Measurements from ENCODE around the gene RER1.

RER1 gene

GRCh38 chr1:2348346-2349325 lies 43.0 kb upstream of the RER1 start:
- WGBS, 2 experiments (ENCODE audit: insufficient coverage in 2 of 2) = 95 to 96% methylated on average over 56 to 59 of the region's 59 CpGs
- no peak overlapping the region for H3K4me3 ChIP-seq (ENCODE audit: extremely low read depth, insufficient read depth, low read length, poor library complexity, severe bottlenecking)
- H3K36me3 ChIP-seq (ENCODE audit: control insufficient read depth, insufficient read depth, low read length) = no peaks in the 10 kb centered on the region
- no peaks in the 10 kb centered on the region for H3K9me3 ChIP-seq (ENCODE audit: control insufficient read depth, low read length)
- no peaks in the 10 kb centered on the region for H3K4me1 ChIP-seq (ENCODE audit: control insufficient read depth, insufficient read depth, low read length, poor library complexity, severe bottlenecking)
- no peak overlapping the region for H3K27ac ChIP-seq (ENCODE audit: low read depth, low read length, severe bottlenecking)

GRCh38 chr1:2349806-2350205 lies 41.8 kb upstream of the RER1 start:
- Histone ChIP-seq H3K4me1 (ENCODE audit: control insufficient read depth, insufficient read depth, low read length, poor library complexity, severe bottlenecking) (peaks cover 1% of the 10 kb centered on the region), H3K27ac (ENCODE audit: low read depth, low read length, severe bottlenecking) (no peak overlapping the region), H3K36me3 (ENCODE audit: control insufficient read depth, insufficient read depth, low read length) (no peaks in the 10 kb centered on the region), H3K9me3 (ENCODE audit: control insufficient read depth, low read length) (no peaks in the 10 kb centered on the region), H3K4me3 (ENCODE audit: extremely low read depth, insufficient read depth, low read length, poor library complexity, severe bottlenecking) (no peak overlapping the region)
- 85 to 95% methylated on average over 7 of the region's 9 CpGs for WGBS, 2 experiments (ENCODE audit: insufficient coverage in 2 of 2)

- peaks cover 3% of the 10 kb centered on the region for H3K4me1 ChIP-seq (ENCODE audit: control insufficient read depth, insufficient read depth, low read length, poor library complexity, severe bottlenecking)
- no peaks in the 10 kb centered on the region for H3K36me3 ChIP-seq (ENCODE audit: control insufficient read depth, insufficient read depth, low read length)
- WGBS, 2 experiments (ENCODE audit: insufficient coverage in 2 of 2) = 88 to 96% methylated on average over 10 of the region's 10 CpGs
- H3K4me3 ChIP-seq (ENCODE audit: extremely low read depth, insufficient read depth, low read length, poor library complexity, severe bottlenecking) = no peak overlapping the region
- H3K27ac ChIP-seq (ENCODE audit: low read depth, low read length, severe bottlenecking) = no peak overlapping the region
- H3K9me3 ChIP-seq (ENCODE audit: control insufficient read depth, low read length) = no peaks in the 10 kb centered on the region
These were observed 41.1 kb upstream of the RER1 start for GRCh38 chr1:2350501-2350900.

GRCh38 chr1:2350911-2351655 lies 40.6 kb upstream of the RER1 start:
- no peak overlapping the region for H3K27ac ChIP-seq (ENCODE audit: low read depth, low read length, severe bottlenecking)
- H3K9me3 ChIP-seq (ENCODE audit: control insufficient read depth, low read length) = no peaks in the 10 kb centered on the region
- H3K4me1 ChIP-seq (ENCODE audit: control insufficient read depth, insufficient read depth, low read length, poor library complexity, severe bottlenecking) = peaks cover 3% of the 10 kb centered on the region
- WGBS, 2 experiments (ENCODE audit: insufficient coverage in 2 of 2) = 90 to 91% methylated on average over 22 to 29 of the region's 31 CpGs
- H3K36me3 ChIP-seq (ENCODE audit: control insufficient read depth, insufficient read depth, low read length) = no peaks in the 10 kb centered on the region
- H3K4me3 ChIP-seq (ENCODE audit: extremely low read depth, insufficient read depth, low read length, poor library complexity, severe bottlenecking) = no peak overlapping the region

GRCh38 chr1:2351723-2352122 lies 39.9 kb upstream of the RER1 start:
- no peaks in the 10 kb centered on the region for H3K36me3 ChIP-seq (ENCODE audit: control insufficient read depth, insufficient read depth, low read length)
- WGBS, 2 experiments (ENCODE audit: insufficient coverage in 2 of 2) = 94 to 96% methylated on average over 7 to 8 of the region's 8 CpGs
- no peak overlapping the region for H3K27ac ChIP-seq (ENCODE audit: low read depth, low read length, severe bottlenecking)
- peaks cover 3% of the 10 kb centered on the region for H3K4me1 ChIP-seq (ENCODE audit: control insufficient read depth, insufficient read depth, low read length, poor library complexity, severe bottlenecking)
- H3K4me3 ChIP-seq (ENCODE audit: extremely low read depth, insufficient read depth, low read length, poor library complexity, severe bottlenecking) = no peak overlapping the region
- no peaks in the 10 kb centered on the region for H3K9me3 ChIP-seq (ENCODE audit: control insufficient read depth, low read length)

- Histone ChIP-seq H3K36me3 (ENCODE audit: control insufficient read depth, insufficient read depth, low read length) (no peaks in the 10 kb centered on the region), H3K27ac (ENCODE audit: low read depth, low read length, severe bottlenecking) (no peak overlapping the region), H3K4me1 (ENCODE audit: control insufficient read depth, insufficient read depth, low read length, poor library complexity, severe bottlenecking) (peaks cover 3% of the 10 kb centered on the region), H3K4me3 (ENCODE audit: extremely low read depth, insufficient read depth, low read length, poor library complexity, severe bottlenecking) (no peak overlapping the region), H3K9me3 (ENCODE audit: control insufficient read depth, low read length) (no peaks in the 10 kb centered on the region)
- 92 to 96% methylated on average over 10 of the region's 11 CpGs for WGBS, 2 experiments (ENCODE audit: insufficient coverage in 2 of 2)
These were observed 39.2 kb upstream of the RER1 start for GRCh38 chr1:2352341-2352896.

GRCh38 chr1:2352897-2353550 lies 38.6 kb upstream of the RER1 start:
- 93 to 95% methylated on average over 15 to 21 of the region's 21 CpGs for WGBS, 2 experiments (ENCODE audit: insufficient coverage in 2 of 2)
- Histone ChIP-seq H3K4me3 (ENCODE audit: extremely low read depth, insufficient read depth, low read length, poor library complexity, severe bottlenecking) (no peak overlapping the region), H3K27ac (ENCODE audit: low read depth, low read length, severe bottlenecking) (no peak overlapping the region), H3K9me3 (ENCODE audit: control insufficient read depth, low read length) (no peaks in the 10 kb centered on the region), H3K36me3 (ENCODE audit: control insufficient read depth, insufficient read depth, low read length) (no peaks in the 10 kb centered on the region), H3K4me1 (ENCODE audit: control insufficient read depth, insufficient read depth, low read length, poor library complexity, severe bottlenecking) (peaks cover 3% of the 10 kb centered on the region)

- Histone ChIP-seq H3K4me3 (ENCODE audit: extremely low read depth, insufficient read depth, low read length, poor library complexity, severe bottlenecking) (no peak overlapping the region), H3K9me3 (ENCODE audit: control insufficient read depth, low read length) (no peaks in the 10 kb centered on the region), H3K4me1 (ENCODE audit: control insufficient read depth, insufficient read depth, low read length, poor library complexity, severe bottlenecking) (peaks cover 3% of the 10 kb centered on the region), H3K27ac (ENCODE audit: low read depth, low read length, severe bottlenecking) (no peak overlapping the region), H3K36me3 (ENCODE audit: control insufficient read depth, insufficient read depth, low read length) (no peaks in the 10 kb centered on the region)
- 88 to 91% methylated on average over 24 to 28 of the region's 28 CpGs for WGBS, 2 experiments (ENCODE audit: insufficient coverage in 2 of 2)
These were observed 37.8 kb upstream of the RER1 start for GRCh38 chr1:2353551-2354438.

- WGBS, 2 experiments (ENCODE audit: insufficient coverage in 2 of 2) = 94 to 95% methylated on average over 32 of the region's 38 CpGs
- H3K36me3 ChIP-seq (ENCODE audit: control insufficient read depth, insufficient read depth, low read length) = no peaks in the 10 kb centered on the region
- H3K27ac ChIP-seq (ENCODE audit: low read depth, low read length, severe bottlenecking) = no peak overlapping the region
These were observed 36.9 kb upstream of the RER1 start for GRCh38 chr1:2354511-2355372.

More at GRCh38 chr1:2354511-2355372, 36.9 kb upstream of the RER1 start:
- peaks cover 3% of the 10 kb centered on the region for H3K4me1 ChIP-seq (ENCODE audit: control insufficient read depth, insufficient read depth, low read length, poor library complexity, severe bottlenecking)
- H3K9me3 ChIP-seq (ENCODE audit: control insufficient read depth, low read length) = no peaks in the 10 kb centered on the region
- H3K4me3 ChIP-seq (ENCODE audit: extremely low read depth, insufficient read depth, low read length, poor library complexity, severe bottlenecking) = no peak overlapping the region
